Activated CD8-positive, alpha-beta memory T cell treated with anti-CD3 and anti-CD28 coated beads, Interleukin-2, amount 50 U/mL, for 48 hours (primary cell): ENCODE measurements around the gene NCKAP5.
"Not testable (repeated sequence)": the region's sequence is repeated elsewhere in the genome, so short reads cannot be mapped to it uniquely, and the experiment has no call there.

Experiments
- DNase-seq: peaks from one replicate; pipeline ENCODE4 v3.0.0-alpha.2; 2020

The NCKAP5 gene

DNA sequence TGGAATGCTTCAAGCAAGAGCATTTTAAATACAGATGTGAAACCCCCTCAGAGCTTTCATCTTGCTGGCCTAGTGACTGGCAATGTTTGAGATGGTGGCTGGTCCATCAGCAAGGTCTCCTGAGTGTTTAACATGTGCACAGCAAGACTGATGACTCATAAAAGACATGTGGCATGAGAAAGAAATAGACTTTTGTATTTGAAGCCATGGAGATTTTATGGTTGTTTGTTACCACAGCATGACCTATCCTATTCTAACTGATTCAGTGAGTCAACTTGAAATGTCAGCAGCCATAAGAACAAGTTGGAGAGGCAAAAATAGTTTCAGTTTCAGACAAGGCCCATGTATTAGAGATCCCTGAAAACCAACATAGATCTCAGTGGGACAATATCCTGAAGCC lies 743.5 kb downstream of the NCKAP5 start:
- no peak for DNase-seq

DNA sequence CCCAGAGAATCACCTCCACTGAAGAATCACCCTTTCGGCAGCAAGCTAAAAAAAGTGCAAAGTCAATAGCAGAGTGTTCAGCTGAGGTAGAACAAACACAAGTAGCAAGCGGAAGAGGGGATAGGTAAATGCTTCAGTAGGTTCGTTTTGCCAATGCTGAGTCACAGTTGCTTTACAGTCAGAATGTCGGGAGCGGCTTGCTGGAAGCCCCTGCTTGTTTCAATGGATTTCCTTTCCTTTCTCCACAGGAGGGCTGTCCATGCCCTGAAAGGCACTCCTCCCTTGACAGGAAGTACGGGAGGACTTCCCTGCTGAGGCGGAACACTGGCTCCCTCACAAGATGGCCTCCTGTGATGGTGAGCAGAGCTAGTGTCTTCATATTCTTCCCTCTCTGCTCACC lies 752.0 kb downstream of the NCKAP5 start:
- no peak for DNase-seq

DNA sequence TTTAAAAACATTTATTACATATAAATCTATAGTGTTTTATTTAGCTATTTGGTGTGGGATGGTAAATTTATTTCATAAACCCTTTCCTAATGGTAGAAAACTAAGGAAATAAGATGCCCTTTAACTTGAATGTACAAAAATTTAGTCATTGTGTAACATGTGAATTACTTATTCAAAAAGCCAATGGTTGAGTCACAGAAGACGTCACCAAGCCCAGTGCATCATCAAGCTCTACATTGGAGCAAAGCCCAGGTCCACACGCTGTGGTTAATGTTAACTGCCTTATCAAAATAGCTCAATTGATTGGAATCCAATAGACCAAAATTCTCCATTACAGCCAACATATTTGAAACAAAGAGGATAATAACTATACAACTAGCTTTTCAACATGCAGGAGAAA lies 752.7 kb downstream of the NCKAP5 start:
- no peak for DNase-seq

DNA sequence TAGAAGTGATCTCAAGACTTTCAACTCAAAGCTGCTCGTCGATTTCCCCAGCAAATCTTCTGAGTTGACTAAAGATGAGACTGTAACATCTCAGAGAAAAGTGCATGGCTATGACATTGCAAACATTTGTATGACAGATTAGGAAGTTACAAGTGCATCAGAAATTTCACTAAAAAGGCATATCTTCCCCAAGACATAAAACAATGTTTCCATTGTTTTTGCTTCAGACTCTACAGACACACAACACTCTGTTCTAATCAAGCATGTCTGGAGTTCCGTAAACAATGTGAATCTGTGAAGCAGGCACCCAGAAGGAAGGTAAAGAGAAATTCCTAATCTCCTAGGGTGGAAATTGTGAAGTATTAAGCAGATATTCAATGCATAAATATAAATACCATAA lies 753.6 kb downstream of the NCKAP5 start:
- DNase-seq, result no peak

DNA sequence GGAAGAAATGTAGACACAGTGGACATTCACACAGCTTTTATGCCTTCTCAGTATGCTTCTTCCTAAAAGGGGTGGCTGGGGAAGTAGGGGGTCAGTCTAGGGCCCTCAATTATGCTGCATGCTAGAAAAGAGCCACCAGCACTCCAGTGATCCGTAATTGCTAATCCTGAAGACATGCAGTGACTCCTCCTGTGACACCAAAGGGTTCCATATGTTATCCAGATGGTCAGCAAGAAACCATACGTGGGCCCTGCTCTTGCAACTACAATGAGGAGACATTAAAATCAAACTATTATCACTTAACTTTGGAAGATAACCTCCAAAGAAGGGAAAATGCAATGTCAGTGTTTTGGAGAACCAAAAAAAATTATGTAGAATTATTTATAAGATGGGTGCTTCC lies 754.8 kb downstream of the NCKAP5 start:
- no peak for DNase-seq

DNA sequence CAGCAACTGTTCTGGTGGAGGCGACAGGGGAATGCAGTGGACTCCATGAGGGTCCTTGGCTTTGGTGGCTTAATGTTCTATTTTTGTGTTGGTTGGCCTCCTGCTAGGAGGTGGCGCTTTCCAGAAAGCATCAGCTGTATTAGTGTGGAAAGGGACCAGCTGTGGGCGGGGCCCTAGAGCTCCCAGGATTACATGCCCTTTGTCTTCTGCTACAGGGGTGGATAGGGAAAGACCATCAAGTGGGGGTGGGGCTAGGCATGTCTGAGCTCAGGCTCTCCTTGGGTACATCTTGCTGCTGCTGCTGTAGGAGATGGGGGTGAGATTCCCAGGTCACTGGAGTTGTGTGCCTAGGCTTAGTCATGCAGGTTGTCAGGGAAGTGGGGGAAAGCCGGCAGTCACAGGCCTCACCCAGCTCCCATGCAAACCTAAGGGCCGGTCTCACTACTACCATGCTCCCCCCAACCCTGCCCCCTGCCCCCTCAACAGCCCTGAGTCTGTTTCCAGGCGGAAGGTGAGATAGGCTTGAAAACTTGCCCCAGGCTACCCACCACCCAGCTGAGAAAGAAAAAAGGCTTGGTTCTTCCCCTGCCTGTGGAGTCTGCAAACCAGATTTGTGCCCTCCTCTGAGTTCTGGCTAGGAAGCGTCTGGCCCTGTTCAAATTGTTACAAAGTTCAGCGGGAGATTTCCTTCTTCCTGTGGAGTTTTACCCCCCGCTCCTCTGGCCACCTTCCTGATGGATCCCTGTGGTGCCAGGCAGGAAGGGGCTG lies 756.9 kb downstream of the NCKAP5 start:
- DNase-seq, result no peak

DNA sequence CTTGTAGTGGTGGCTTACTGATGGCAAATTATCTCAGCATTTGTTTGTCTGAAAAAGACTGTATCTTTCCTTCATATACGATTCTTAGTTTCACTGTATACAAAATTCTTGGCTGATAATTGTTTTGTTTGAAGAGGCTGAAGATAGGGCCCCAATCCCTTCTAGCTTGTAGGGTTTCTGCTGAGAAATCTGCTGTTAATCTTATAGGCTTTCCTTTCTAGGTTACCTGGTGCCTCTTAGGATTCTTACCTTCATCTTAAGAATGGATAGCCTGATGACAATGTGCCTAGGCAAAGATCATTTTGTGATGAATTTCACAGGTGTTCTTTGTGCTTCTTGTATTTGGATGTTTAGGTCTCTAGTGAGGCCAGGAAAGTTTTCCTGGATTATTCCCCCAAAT lies 758.3 kb downstream of the NCKAP5 start:
- not testable (repeated sequence) for DNase-seq

DNA sequence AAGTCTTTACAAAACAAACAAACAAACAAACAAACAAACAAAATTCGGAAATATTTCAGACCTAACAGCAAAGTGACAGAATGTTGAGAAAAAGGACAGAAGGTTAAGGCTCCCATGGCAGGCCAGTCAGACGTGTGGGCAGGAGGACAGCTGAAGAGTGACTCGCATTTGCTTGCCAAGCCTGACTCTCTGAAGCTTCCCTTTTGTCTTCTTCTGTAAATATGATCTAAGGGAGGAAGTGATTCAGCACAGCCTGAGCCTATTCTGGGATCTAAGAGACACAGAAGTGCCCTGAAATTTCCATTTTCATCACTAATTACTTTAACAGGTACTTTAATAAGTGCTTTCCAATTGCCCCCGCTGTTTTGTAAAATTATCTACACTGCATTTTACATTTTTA lies 764.2 kb downstream of the NCKAP5 start:
- no peak for DNase-seq

DNA sequence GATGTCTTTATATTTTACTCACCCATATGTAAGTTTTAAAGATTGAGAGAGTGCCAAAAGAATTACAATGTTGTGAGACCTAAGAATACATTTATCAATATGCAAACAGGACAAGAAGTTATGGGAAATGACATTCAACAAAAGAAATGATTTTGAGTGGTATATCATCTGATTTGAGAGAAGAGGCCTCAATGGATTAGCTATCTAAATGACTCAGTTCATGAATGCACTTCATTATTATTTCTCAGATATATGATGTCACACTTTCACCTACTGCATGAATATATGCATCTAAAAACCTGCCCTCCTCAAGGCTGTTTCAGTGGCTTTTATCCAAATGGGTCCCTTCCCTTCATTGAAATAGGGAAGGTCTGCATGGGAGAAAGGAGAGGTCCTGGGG lies 769.9 kb downstream of the NCKAP5 start:
- no peak for DNase-seq

DNA sequence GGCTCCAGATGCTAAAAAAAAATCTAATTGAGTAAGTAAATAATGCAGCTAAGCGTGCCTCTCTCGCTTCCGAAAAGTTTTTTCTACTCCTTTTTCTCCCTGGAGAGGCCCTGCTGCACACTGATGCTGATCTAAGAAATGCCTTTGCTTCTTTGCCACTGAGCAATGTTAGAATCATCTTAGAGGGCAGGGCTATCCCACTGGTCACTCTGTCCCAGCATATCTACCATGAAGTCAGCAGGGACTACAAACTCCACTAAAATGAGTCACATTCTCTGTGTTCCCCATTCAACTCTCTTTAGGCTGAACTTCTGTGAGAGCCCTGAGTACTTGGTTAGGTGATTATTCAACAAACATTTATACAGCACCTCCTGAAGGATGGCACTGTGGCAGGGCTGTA lies 770.7 kb downstream of the NCKAP5 start:
- no peak for DNase-seq

DNA sequence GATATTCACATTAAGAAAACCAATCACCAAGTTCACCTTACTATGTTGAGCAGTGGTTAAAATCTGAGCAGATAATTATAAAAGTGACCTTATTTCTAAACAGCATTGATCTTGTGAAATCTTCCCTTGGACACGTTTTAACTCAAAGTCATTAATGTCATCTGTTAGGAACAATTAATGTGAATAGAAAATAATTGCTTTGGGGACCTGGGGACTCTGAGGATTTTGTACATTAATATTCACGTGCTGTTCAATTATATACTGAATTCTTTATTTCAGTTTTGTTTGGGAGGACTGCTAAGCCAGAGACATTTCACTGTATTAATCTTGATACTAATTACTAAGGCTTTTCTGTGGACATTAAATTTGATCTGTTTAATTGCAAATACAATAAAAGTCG lies 771.2 kb downstream of the NCKAP5 start:
- DNase-seq, result no peak

DNA sequence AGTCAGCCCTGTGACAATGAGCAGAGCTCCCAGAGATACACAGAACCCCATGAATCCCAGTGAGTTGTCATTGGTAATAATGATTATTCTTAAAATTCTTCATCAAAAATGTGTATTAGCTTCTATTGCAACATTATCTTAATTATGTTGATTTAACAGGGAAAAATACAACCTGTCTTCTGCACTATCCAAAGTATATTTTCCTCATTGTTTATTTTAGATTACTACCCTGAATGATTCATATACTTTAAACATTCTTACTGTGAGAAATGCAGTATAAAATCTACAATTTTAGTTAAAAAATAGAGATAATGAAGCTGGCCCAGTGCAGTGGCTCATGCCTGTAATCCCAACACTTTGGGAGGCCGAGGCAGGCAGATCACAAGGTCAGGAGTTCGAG lies 773.0 kb downstream of the NCKAP5 start:
- no peak for DNase-seq

DNA sequence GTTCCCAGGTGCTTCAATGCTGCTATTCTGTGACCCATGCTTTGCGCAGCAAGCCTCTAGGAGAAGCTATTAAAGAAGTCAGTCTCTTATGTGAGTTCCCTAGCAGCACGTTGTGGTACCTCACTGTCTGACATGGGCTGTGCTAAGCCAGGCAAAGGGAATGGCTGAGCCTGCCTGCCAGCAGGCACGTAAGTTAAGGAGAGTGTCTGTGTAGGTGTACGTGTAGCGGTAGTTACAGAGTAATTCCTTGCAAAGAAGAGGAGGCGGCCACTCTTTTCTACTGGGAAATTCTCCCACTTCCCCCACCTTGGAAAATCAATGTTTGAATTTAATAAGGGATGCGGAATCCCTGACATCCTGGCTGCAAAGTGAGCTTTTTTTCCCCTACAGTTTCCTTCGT lies 774.7 kb downstream of the NCKAP5 start:
- DNase-seq, result no peak

DNA sequence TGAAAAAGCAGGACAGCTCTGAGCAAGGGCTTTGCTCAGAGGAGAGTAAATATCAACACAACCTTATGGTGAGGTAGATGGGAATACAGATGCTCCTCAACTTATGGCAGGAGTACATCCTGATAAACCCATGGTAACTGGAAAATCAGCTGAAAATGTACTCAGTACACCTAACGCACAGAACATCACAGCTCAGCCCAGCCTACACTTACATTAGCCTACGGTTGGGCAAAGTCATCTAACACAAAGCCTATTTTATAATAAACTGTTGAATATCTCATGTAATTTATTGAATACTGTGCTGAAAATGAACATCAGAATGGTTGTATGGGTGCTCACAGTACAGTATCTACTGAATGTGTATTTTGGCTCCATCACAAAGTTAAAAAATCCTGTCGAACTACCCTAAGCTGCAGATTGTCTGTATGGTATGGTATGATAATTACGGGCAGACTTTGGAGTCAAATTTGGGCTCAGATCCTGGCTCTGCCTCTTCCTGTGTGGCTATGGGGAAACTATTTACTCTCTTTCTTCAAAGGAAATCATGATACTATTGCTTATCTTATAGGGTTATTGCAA lies 778.0 kb downstream of the NCKAP5 start:
- no peak for DNase-seq

DNA sequence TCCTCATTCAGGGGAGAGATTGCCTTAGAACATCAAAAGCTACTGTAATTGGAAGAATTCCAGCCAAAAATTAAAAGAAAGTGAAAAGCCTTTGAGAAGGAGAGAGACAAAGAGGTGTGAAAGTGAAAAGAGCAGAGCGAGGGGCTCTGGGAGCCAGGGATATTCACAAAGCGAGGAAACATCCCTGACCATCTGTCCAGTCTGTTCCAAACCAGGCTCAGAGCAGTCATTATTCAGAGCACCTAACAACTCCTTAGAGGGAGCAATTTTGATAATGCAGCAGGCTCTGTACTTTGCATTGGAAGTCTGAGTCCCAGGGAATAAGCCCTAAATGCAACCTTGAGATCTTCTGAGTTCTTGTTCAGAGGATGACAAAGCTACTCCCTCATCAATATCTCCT lies 779.2 kb downstream of the NCKAP5 start:
- no peak for DNase-seq

DNA sequence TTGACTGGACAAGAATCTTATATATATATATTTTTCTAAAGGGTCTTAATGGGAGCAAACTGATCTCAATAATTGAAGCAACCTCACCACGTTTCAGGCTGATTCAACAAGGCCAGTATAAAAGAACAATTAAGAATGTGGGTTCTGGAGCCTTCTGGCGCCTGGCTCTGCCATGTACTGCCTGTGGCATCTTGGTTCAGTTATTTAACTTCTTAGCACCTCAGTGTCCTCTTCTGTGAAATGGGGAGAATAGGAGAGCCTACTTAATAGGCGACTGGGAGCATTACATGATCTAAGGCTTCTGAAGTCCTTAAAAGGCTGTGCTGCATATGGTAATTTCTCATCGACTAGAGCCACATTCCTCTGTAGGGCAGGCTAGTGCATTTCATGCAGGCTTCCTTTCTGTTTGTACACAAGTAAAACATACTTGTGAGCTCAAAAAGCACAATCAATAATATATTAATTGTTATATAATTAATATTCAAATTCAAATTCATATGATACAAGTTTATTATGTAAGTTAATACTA lies 779.9 kb downstream of the NCKAP5 start:
- no peak for DNase-seq

DNA sequence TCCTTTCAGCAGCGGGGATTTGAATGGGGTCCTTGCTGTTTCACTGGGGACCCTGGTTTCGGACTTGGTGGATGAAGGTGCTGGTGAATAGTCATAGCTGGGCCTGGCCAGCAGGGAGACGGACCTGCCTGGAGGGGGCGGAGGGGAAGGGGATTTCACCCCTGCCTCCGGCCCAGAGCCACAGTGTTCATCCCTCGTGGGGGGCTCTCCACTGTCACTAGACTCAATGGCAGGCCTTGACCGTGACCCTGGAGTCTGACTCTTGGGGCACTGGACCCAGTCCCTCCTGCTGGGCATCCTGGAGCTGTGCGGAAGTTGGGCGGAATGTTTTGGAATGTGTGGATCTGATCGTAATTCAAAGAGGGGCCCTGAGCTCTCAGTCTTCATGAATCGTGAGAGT lies 784.4 kb downstream of the NCKAP5 start:
- DNase-seq, result no peak

DNA sequence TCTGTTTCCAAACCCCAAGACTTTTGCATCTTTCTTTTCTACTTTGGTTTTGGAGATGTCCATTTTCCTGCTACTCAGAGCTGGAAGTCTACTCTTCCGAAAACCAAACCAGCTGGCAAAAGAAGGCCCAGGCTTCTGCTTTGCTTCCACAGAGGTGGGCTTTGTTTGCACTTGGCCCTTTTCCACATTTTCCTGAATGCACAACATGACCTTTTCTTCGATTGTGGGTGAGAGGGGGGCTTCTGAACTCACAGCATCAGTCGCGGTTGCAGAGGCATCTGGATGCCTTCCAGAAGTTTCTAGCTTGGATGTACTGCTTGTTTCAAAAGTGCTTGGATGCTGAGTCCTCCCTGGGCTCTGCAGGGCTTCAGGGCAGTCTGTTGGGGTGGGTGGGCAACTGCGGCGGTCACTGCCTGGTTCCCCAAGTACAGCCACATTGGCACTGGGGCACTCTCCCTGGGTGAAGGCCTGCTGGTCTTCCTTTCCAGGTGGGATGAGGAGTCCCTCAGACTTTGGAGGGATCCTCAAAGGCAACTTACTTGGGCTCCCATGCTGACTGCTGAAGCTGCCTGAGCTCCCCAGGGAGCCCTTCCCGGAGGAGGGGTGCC lies 786.0 kb downstream of the NCKAP5 start:
- no peak for DNase-seq

DNA sequence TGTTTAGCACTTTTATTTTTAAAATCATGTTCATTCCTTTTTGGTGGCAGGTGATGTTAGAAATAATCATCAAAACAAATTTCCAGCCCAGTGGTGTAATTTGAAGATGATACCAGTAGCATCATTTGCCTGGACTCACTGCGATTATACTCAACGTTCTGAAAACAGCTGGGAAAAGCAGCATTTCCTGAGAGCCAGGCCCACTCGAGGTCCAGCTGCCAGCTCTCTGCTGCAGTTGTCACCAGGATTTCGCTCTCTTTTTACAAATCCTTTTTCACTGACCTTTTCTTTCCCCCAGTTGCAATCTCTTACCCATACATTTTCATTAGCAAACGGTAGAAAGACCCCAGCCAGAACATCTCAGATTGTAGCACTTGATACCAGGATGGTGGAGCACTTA lies 787.6 kb downstream of the NCKAP5 start:
- no peak for DNase-seq

DNA sequence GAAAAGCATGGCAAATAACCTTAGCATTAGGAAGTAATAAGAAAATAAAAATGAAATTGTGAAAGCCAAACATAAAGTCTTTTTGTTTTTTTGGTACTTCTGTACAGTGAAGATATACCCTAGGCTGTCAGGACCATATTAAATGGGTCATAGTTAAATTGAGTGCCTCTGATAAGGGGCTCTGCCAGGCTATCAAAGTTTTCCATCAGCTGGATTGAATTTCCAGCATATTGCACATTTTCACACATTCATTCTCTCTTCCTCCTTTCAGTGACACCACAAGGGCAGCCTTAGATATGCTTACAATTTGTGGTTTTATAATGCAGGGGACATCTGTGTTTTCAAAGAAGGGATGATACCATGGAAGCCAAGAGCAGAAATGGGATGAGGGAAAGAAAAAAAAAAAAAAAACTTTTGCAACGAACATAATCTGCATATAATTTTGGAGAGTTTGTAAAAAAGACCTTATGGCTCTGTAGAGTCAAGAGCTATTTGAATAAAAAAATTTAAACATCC lies 789.0 kb downstream of the NCKAP5 start:
- no peak for DNase-seq

DNA sequence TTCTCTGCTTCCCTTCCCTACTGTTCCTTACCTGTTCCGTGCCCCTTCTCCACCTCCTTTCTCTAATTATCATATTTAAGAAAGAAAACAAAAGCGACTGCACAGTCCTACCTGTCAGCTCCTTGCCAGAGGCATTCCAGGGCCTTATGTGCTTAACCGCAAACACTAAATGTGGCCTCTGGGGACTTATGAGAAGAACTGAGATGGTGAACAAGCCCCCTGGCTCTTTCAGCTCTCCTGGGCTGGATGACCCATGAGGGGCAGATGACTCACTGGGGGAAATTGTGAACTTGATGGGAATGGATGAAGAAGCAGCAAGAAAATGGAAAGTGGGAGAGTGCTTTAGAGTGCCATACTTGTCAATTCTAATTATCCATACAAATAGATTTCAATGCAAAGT lies 792.0 kb downstream of the NCKAP5 start:
- DNase-seq, result no peak

DNA sequence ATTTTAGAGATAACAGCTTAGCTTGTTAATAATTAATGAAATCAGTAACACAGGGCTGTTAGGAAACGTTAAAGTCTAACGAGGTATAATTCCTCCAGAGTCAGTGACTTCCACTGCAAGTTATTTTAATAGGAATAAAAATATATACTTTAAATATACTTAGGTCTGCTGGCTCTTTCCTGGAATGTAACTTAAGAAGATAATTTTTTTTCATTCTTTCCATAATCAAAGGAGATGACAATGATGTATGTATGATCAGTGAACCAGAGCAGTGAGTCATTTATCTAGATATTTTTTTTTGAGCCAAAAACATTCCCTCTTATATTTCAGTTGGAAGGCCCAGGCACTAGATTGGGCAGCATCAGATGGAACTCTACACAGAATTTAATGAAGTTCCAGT lies 794.1 kb downstream of the NCKAP5 start:
- DNase-seq, result no peak

DNA sequence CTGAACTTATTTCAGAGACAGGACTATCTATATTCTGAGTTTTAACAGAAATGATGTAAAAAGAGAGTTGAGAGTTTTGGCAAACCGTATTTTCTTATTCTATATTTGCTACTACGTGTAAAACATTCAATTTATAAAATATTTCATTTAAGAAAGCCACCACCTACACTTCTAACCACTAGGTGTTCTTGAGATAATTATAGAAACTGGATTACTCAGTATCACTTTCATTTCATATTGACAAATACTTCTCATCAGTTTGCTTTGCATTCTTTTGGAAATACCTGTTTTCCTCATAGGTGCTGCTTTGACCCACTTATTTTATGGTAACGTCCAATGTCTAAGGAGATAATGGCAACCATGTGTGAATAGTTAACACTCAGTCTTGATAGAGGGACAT lies 794.9 kb downstream of the NCKAP5 start:
- no peak for DNase-seq

DNA sequence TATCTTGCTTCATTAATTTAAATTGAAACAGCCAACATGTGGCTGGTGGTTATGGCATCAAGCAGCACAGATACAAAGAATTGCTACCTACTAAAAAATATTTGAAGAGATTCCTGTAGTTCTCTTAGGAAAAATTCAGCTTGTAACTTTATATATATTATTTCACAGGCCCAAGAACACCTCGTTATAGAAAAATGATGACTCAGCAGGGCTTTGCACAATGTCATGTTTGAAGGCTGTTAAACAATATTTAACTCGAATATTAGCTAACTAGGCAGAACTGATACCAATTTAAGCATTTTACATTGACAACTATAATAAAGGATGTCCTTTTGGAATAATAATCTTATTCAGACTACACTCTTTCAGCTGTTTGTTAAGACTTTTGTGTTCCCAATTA lies 795.9 kb downstream of the NCKAP5 start:
- DNase-seq, result no peak
